Keratinocyte (primary cell): Measurements from ENCODE around the gene RRP1B.

ENCODE experiments used
- CTCF ChIP-seq, 3 experiments: IDR thresholded peaks in 1 of 3; conservative IDR thresholded peaks in 1 of 3; optimal IDR thresholded peaks in 1 of 3; 2 replicates in 2 of 3; 3 replicates in 1 of 3; pipeline versions ENCODE3 to v1.5.1; 2011; ENCODE audit warnings: low read length in 3 of 3, mild to moderate bottlenecking in 3 of 3, moderate library complexity in 2 of 3, control low read depth in 1 of 3, inconsistent platforms in 1 of 3; ENCODE audit not compliant: insufficient read depth in 2 of 3; ENCODE audit errors: extremely low read depth in 1 of 3
- EZH2 ChIP-seq: IDR thresholded peaks from one replicate; pipeline ENCODE4 v1.6.1; 2012; ENCODE audit warnings: inconsistent platforms, mild to moderate bottlenecking, low read length, moderate library complexity

- TF ChIP-seq CTCF (optimal IDR thresholded peaks at IDR 0.05 in 1 of 3, IDR thresholded peaks at IDR 0.05 in 1 of 3, conservative IDR thresholded peaks at IDR 0.05 in 1 of 3; ENCODE audit: extremely low read depth in 1 of 3, insufficient read depth in 2 of 3, low read length in 3 of 3) (no peak), EZH2 (no peak)
These were observed 82.2 kb downstream of the RRP1B start for GRCh38 chr21:43741423-43742096.
